Tibial nerve (tissue), 4 donors: ENCODE data around the gene ADAM15. TPM values are rescaled to one million over a fixed set of nuclear protein-coding genes. Genes with fewer than 3 reads are reported as not detected.

Source experiments
- DNase-seq, 2 donors: peaks; one replicate each; pipeline ENCODE4 v3.0.0-alpha.2; 2019; ENCODE audit warnings: low spot score in 2 of 2
- H3K27ac ChIP-seq, 4 donors: fragments of 200-600 bp; sonication (generic) in 3 of 4; one replicate each; pipeline ENCODE4 v1.5.1; 2017 to 2019; ENCODE audit warnings: mild to moderate bottlenecking in 1 of 4
- H3K27me3 ChIP-seq, 2 donors: fragments of 200-600 bp; sonication (generic) in 1 of 2; one replicate each; pipeline versions ENCODE4 v1.5.1 to v1.6.0; 2017 to 2019
- H3K36me3 ChIP-seq, 3 donors: fragments of 200-600 bp; sonication (generic); one replicate each; pipeline ENCODE4 v1.5.1; 2018 to 2019
- H3K4me1 ChIP-seq, 4 donors: fragments of 200-600 bp; sonication (generic) in 3 of 4; one replicate each; pipeline ENCODE4 v1.5.1; 2017 to 2019
- H3K4me3 ChIP-seq, 4 donors: fragments of 200-600 bp; sonication (generic) in 3 of 4; one replicate each; pipeline ENCODE4 v1.5.1; 2017 to 2019; ENCODE audit warnings: mild to moderate bottlenecking in 1 of 4, moderate library complexity in 1 of 4
- H3K9me3 ChIP-seq, 4 donors: fragments of 200-600 bp; sonication (generic) in 3 of 4; one replicate each; pipeline ENCODE4 v1.5.1; 2017 to 2019
- EP300 ChIP-seq, 2 donors: sonication (generic); formaldehyde crosslinking; IDR thresholded peaks; one replicate each; pipeline ENCODE4 v1.6.1; 2017; ENCODE audit warnings: antibody characterized with exemption in 2 of 2, mild to moderate bottlenecking in 1 of 2
- POLR2A ChIP-seq, 2 donors: fragments of 450-650 bp; IDR thresholded peaks; one replicate each; pipeline ENCODE4 v1.6.1; 2017; ENCODE audit warnings: antibody characterized with exemption in 2 of 2, mild to moderate bottlenecking in 2 of 2, moderate library complexity in 2 of 2
- WGBS, 2 donors: methylation state at CpG; one replicate each; pipeline ENCODE4 v1.1.5; 2018; 5-methylcytosine and 5-hydroxymethylcytosine counted together
- total RNA-seq, 4 donors: library from RNA; depleted of rRNA; stranded (reverse); fragments of >200 nt; gene quantifications; one replicate each; pipeline ENCODE4 v1.1.0, GENCODE V29; 2016
- TF ChIP-seq, protein P1 (sequence below), 5 experiments: fragments of 200-600 bp in 3 of 5; fragments of 450-650 bp in 2 of 5; sonication (generic) in 3 of 5; IDR thresholded peaks; one replicate each; pipeline ENCODE4 v1.5.1; 2016 to 2019; ENCODE audit warnings: antibody characterized with exemption in 5 of 5, mild to moderate bottlenecking in 3 of 5, moderate library complexity in 2 of 5

Gene ADAM15
- total RNA-seq, 4 donors from 2014 or later = 111 to 202 (median 168) TPM

DNA sequence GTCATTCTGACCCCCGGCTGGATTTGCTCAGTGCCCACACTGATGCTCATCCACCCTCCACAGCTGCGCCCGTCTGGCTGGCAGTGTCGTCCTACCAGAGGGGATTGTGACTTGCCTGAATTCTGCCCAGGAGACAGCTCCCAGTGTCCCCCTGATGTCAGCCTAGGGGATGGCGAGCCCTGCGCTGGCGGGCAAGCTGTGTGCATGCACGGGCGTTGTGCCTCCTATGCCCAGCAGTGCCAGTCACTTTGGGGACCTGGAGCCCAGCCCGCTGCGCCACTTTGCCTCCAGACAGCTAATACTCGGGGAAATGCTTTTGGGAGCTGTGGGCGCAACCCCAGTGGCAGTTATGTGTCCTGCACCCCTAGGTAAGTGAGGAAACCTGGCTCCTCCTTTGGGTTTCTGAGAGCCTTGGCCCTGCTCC lies 6.7 kb downstream of the ADAM15 start:
- Histone ChIP-seq H3K27ac (no peak overlapping the region), H3K4me3 (no peak overlapping the region), H3K36me3 (peaks cover 4 to 79% (median 6%) of the 10 kb centered on the region in 3 donors), H3K9me3 (no peaks in the 10 kb centered on the region), H3K4me1 (peaks cover 0 to 27% (median 18%) of the 10 kb centered on the region in 4 donors), H3K27me3 (no peaks in the 10 kb centered on the region)
- 94 to 98% methylated on average over 10 to 13 of the region's 13 CpGs for WGBS, 2 donors
- TF ChIP-seq, protein P1, sequence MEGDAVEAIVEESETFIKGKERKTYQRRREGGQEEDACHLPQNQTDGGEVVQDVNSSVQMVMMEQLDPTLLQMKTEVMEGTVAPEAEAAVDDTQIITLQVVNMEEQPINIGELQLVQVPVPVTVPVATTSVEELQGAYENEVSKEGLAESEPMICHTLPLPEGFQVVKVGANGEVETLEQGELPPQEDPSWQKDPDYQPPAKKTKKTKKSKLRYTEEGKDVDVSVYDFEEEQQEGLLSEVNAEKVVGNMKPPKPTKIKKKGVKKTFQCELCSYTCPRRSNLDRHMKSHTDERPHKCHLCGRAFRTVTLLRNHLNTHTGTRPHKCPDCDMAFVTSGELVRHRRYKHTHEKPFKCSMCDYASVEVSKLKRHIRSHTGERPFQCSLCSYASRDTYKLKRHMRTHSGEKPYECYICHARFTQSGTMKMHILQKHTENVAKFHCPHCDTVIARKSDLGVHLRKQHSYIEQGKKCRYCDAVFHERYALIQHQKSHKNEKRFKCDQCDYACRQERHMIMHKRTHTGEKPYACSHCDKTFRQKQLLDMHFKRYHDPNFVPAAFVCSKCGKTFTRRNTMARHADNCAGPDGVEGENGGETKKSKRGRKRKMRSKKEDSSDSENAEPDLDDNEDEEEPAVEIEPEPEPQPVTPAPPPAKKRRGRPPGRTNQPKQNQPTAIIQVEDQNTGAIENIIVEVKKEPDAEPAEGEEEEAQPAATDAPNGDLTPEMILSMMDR (IDR thresholded peaks at IDR 0.05) = no peak
- TF ChIP-seq EP300 (IDR thresholded peaks at IDR 0.05) (no peak), POLR2A (IDR thresholded peaks at IDR 0.05) (no peak)
- no peak for DNase-seq

DNA sequence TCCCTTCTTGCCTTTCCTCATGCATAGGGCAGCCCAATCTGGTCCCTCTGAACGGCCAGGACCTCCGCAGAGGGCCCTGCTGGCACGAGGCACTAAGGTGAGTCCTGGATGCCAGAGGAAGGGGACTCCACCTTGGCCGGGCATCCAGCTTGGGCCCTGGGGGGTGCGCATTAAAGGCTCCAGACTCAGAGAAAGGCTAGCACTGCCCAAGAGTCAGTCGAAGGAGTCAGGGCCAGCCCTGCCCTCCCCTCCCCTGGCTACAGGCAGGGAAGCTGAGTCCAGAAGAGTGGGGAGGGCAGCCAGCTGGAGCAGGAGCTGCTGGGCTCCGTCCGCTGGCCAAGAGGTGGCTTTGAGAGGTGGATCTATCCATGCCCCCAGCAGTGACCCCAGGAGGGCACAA lies 9.6 kb downstream of the ADAM15 start:
- DNase-seq = no peak
- TF ChIP-seq EP300 (IDR thresholded peaks at IDR 0.05) (no peak), POLR2A (IDR thresholded peaks at IDR 0.05) (no peak)
- TF ChIP-seq, protein P1 (IDR thresholded peaks at IDR 0.05) = no peak
- 69 to 72% methylated on average over 8 of the region's 8 CpGs for WGBS, 2 donors
- Histone ChIP-seq H3K27me3 (no peaks in the 10 kb centered on the region), H3K36me3 (peaks cover 3 to 57% (median 3%) of the 10 kb centered on the region in 3 donors), H3K4me3 (no peak overlapping the region), H3K27ac (no peak overlapping the region), H3K4me1 (peaks cover 0 to 38% (median 23%) of the 10 kb centered on the region in 4 donors), H3K9me3 (no peaks in the 10 kb centered on the region)

DNA sequence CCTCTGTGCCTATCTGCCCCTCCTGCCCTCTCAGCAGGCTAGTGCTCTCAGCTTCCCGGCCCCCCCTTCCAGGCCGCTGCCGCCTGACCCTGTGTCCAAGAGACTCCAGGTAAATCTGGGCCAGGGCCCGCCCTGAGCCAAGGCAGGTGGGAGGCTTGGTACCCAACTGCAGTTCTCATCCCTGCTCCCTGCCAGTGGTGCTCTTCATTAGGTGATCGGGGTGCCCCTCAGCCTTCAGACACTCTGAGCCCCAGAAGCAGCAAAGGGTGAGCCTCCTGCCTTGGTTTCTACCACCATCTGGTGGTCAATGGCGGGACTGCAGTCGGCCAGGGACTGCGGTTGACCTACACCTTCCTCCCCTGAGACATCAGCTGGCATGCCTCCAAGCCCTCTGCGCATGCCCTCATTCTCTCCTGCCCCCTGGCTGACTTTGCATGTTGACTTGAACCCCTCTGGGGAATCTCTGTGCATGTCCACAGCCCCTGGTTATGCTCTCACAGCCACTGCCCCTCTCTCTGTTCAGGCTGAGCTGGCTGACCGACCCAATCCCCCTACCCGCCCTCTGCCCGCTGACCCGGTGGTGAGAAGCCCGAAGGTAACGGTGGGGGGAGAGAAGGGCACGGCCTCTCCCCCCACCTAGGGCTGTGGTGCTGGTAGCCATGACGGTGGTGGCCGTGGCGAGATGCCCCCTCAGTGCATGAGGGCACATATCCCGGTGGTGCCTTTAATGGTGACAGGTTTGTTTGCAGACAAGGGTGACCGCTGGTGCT lies 10.4 kb downstream of the ADAM15 start:
- TF ChIP-seq, protein P1 (IDR thresholded peaks at IDR 0.05) = peak; percentile 98 to 100 (median 99)
- peak in 1 of 2 donors; percentile 47 for TF ChIP-seq EP300 (IDR thresholded peaks at IDR 0.05)
- no peak for TF ChIP-seq POLR2A (IDR thresholded peaks at IDR 0.05)
- no peaks in the 10 kb centered on the region for H3K9me3 ChIP-seq
- no peak overlapping the region for H3K27ac ChIP-seq
- H3K27me3 ChIP-seq = no peaks in the 10 kb centered on the region
- H3K4me1 ChIP-seq = peaks cover 0 to 38% (median 23%) of the 10 kb centered on the region in 4 donors
- no peak overlapping the region for H3K4me3 ChIP-seq
- 29 to 39% methylated on average over 16 to 21 of the region's 21 CpGs for WGBS, 2 donors
- peaks cover 0 to 49% (median 0%) of the 10 kb centered on the region in 3 donors for H3K36me3 ChIP-seq
- peak; percentile 88 to 96 for DNase-seq

DNA sequence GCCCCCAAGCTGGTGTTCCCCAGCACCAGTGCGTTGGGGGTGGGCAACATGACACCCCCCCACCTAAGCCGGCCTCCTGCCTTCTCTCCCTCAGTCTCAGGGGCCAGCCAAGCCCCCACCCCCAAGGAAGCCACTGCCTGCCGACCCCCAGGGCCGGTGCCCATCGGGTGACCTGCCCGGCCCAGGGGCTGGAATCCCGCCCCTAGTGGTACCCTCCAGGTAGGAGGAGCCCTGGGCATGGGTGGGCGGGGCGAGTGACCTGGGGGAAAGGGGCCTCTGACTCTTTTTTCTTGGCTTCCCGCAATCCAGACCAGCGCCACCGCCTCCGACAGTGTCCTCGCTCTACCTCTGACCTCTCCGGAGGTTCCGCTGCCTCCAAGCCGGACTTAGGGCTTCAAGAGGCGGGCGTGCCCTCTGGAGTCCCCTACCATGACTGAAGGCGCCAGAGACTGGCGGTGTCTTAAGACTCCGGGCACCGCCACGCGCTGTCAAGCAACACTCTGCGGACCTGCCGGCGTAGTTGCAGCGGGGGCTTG lies 11.1 kb downstream of the ADAM15 start:
- TF ChIP-seq, protein P1 (IDR thresholded peaks at IDR 0.05) = no peak
- no peak for TF ChIP-seq POLR2A (IDR thresholded peaks at IDR 0.05)
- no peak for TF ChIP-seq EP300 (IDR thresholded peaks at IDR 0.05)
- Histone ChIP-seq H3K27ac (no peak overlapping the region), H3K36me3 (peaks cover 0 to 44% (median 0%) of the 10 kb centered on the region in 3 donors), H3K27me3 (no peaks in the 10 kb centered on the region), H3K4me3 (peak overlapping the region in 1 of 4 donors; percentile 71), H3K9me3 (no peaks in the 10 kb centered on the region), H3K4me1 (peaks cover 0 to 38% (median 23%) of the 10 kb centered on the region in 4 donors)
- 35 to 48% methylated on average over 25 to 26 of the region's 29 CpGs for WGBS, 2 donors
- DNase-seq = no peak
